GM23338 (cell line): ENCODE measurements around the gene LHX5.

Experiments
- POLR2AphosphoS5 ChIP-seq: IDR thresholded peaks from 2 replicates; pipeline ENCODE4 v1.6.1; 2016; ENCODE audit warnings: antibody characterized with exemption, low read depth
- TF ChIP-seq, protein P1 (sequence below), 2 experiments: fragments of 200-600 bp in 1 of 2; sonication (generic) in 1 of 2; conservative IDR thresholded peaks; 2 replicates each; pipeline versions ENCODE4 v1.5.1 to v1.6.1; 2016 to 2017; ENCODE audit warnings: antibody characterized with exemption in 2 of 2, low read depth in 2 of 2, mild to moderate bottlenecking in 2 of 2, moderate library complexity in 1 of 2

DNA sequence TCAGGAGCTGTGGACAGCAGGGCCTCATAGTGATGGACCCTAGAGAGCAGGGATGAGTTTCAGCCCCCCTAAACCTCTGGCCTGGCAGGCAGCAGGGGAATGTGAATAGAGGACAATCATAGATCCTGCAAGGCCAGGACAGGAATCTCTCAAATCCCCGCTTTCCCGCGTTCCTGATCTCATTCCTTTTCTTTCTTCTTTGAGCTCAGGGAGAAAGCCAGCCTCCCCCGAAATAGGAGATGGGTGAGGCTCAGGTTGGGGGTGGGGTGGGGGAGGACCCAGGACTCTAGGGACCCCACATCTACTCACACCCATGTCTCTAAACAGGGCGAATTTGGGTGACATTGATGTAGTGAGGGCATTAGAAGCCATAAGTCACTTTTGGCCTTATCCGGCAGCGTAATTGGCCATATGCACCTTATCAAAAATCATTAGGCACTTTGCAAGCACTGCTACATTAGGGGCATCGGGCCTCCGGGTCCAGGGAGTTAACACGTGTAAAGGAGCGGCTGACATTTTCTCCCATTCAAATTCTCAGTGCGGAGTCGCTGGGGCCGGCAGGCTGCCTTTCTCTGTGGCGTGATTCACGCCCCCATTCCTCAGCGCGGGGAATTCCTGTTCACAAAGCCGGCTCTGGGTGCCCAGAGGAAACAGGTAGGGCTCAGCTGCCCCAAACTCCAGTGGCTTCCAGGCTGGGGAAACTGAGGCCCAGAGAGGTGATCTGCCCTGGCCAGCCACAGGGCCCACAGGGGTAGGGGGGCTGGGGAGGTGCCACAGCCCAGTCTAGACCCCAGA is 1.5 kb downstream of the LHX5 start:
- TF ChIP-seq, protein P1, sequence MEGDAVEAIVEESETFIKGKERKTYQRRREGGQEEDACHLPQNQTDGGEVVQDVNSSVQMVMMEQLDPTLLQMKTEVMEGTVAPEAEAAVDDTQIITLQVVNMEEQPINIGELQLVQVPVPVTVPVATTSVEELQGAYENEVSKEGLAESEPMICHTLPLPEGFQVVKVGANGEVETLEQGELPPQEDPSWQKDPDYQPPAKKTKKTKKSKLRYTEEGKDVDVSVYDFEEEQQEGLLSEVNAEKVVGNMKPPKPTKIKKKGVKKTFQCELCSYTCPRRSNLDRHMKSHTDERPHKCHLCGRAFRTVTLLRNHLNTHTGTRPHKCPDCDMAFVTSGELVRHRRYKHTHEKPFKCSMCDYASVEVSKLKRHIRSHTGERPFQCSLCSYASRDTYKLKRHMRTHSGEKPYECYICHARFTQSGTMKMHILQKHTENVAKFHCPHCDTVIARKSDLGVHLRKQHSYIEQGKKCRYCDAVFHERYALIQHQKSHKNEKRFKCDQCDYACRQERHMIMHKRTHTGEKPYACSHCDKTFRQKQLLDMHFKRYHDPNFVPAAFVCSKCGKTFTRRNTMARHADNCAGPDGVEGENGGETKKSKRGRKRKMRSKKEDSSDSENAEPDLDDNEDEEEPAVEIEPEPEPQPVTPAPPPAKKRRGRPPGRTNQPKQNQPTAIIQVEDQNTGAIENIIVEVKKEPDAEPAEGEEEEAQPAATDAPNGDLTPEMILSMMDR (conservative IDR thresholded peaks at IDR 0.05; ENCODE audit: low read depth in 2 of 2): no peak
- no peak for TF ChIP-seq POLR2AphosphoS5
